Smooth muscle cell (in vitro differentiated cells): Measurements from ENCODE around the gene NOL4L. TPM values are rescaled to one million over a fixed set of nuclear protein-coding genes. Genes with fewer than 3 reads are reported as not detected.

Experiments
- DNase-seq: peaks from one replicate; lab custom pipeline; 2025; ENCODE audit not compliant: unreplicated experiment; lab: John Stamatoyannopoulos, UW
- H2AFZ ChIP-seq: fragments of 200-600 bp; sonication (generic); 2 replicates; pipeline ENCODE4 v1.6.0; 2016; ENCODE audit warnings: antibody characterized with exemption, low read depth, mild to moderate bottlenecking
- H3F3A ChIP-seq: fragments of 200-600 bp; sonication (generic); 2 replicates; pipeline ENCODE4 v1.6.0; 2017; ENCODE audit warnings: antibody characterized with exemption, low read depth
- H3K27ac ChIP-seq: fragments of 200-600 bp; sonication (generic); 2 replicates; pipeline ENCODE4 v1.5.1; 2016; ENCODE audit warnings: low read depth, mild to moderate bottlenecking
- H3K27me3 ChIP-seq: fragments of 200-600 bp; sonication (generic); 2 replicates; pipeline ENCODE4 v1.6.1; 2016; ENCODE audit warnings: low read depth, mild to moderate bottlenecking
- H3K36me3 ChIP-seq: fragments of 200-600 bp; sonication (generic); 2 replicates; pipeline ENCODE4 v1.5.1; 2016; ENCODE audit warnings: low read depth
- H3K4me1 ChIP-seq: fragments of 200-600 bp; sonication (generic); 2 replicates; pipeline ENCODE4 v1.5.1; 2016; ENCODE audit warnings: low read depth
- H3K4me2 ChIP-seq: fragments of 200-600 bp; sonication (generic); 2 replicates; pipeline ENCODE4 v1.6.0; 2016; ENCODE audit warnings: mild to moderate bottlenecking
- H3K4me3 ChIP-seq: fragments of 200-600 bp; sonication (generic); 2 replicates; pipeline ENCODE4 v1.5.1; 2016; ENCODE audit warnings: mild to moderate bottlenecking
- H3K79me2 ChIP-seq: fragments of 200-600 bp; sonication (generic); 2 replicates; pipeline ENCODE4 v1.6.0; 2016; ENCODE audit warnings: low read depth, mild to moderate bottlenecking
- H3K9ac ChIP-seq: fragments of 200-600 bp; sonication (generic); 2 replicates; pipeline ENCODE4 v1.6.0; 2016; ENCODE audit warnings: low read depth
- H3K9me3 ChIP-seq: fragments of 200-600 bp; sonication (generic); replicated peaks from 2 replicates; pipeline ENCODE4 v1.5.1; 2016; ENCODE audit warnings: low read depth
- H4K20me1 ChIP-seq: fragments of 200-600 bp; sonication (generic); 2 replicates; pipeline ENCODE4 v1.6.0; 2016; ENCODE audit warnings: low read depth
- WGBS: methylation state at CpG from one replicate; pipeline ENCODE4 v1.1.7; 2016; ENCODE audit warnings: low lambda C conversion rate; 5-methylcytosine and 5-hydroxymethylcytosine counted together
- polyA plus RNA-seq: library from polyadenylated mRNA; unstranded; fragments of >200 nt; fragmentation: Nextera tagmentation; extraction: Ambion mirVana; gene quantifications from 2 replicates; pipeline ENCODE4 v1.2.1, GENCODE V29; 2016
- total RNA-seq: library from RNA; depleted of rRNA; stranded (reverse); fragments of >200 nt; gene quantifications from 2 replicates; pipeline ENCODE4 v1.2.3, GENCODE V29; 2014
- TF ChIP-seq, protein P1 (sequence below): fragments of 200-600 bp; sonication (generic); IDR thresholded peaks from 2 replicates; pipeline ENCODE4 v1.5.1; 2017; ENCODE audit warnings: borderline replicate concordance, mild to moderate bottlenecking, antibody characterized with exemption; ENCODE audit not compliant: insufficient read depth, poor library complexity, severe bottlenecking

NOL4L gene
- total and polyA plus RNA-seq, 2 experiments from 2014 or later = 26.0 to 26.2 TPM

DNA sequence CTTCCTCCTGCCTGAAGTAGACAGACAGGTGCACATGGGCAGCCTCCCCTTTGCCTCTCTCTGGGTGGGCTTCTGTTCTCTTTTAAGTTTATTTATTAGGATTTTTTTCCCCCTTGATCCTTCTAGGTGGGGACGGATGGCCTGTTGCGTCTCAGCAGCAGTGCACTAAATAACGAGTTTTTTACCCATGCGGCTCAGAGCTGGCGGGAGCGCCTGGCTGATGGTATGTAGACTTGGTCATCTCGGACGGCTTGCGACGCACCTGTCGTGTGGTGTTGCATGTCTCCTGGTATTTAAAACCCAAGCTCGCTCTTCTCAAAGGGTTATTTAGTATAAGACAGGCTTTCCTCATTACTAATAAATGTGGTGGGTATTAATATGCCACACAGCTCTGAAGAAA is 153.7 kb downstream of the NOL4L start:
- TF ChIP-seq, protein P1, sequence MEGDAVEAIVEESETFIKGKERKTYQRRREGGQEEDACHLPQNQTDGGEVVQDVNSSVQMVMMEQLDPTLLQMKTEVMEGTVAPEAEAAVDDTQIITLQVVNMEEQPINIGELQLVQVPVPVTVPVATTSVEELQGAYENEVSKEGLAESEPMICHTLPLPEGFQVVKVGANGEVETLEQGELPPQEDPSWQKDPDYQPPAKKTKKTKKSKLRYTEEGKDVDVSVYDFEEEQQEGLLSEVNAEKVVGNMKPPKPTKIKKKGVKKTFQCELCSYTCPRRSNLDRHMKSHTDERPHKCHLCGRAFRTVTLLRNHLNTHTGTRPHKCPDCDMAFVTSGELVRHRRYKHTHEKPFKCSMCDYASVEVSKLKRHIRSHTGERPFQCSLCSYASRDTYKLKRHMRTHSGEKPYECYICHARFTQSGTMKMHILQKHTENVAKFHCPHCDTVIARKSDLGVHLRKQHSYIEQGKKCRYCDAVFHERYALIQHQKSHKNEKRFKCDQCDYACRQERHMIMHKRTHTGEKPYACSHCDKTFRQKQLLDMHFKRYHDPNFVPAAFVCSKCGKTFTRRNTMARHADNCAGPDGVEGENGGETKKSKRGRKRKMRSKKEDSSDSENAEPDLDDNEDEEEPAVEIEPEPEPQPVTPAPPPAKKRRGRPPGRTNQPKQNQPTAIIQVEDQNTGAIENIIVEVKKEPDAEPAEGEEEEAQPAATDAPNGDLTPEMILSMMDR = no peak
- Histone ChIP-seq H3K36me3 (peaks cover 30% of the 10 kb centered on the region), H3K9me3 (no peaks in the 10 kb centered on the region), H3F3A (peaks cover 24% of the 10 kb centered on the region), H3K4me3 (no peak overlapping the region), H3K9ac (no peak overlapping the region), H3K27ac (no peak overlapping the region), H3K4me2 (no peak overlapping the region), H3K4me1 (no peaks in the 10 kb centered on the region), H3K27me3 (no peaks in the 10 kb centered on the region), H2AFZ (no peak overlapping the region), H3K79me2 (peaks cover 14% of the 10 kb centered on the region), H4K20me1 (peaks cover 85% of the 10 kb centered on the region)
- WGBS = 98% methylated on average over 12 of the region's 12 CpGs
- DNase-seq = no peak

DNA sequence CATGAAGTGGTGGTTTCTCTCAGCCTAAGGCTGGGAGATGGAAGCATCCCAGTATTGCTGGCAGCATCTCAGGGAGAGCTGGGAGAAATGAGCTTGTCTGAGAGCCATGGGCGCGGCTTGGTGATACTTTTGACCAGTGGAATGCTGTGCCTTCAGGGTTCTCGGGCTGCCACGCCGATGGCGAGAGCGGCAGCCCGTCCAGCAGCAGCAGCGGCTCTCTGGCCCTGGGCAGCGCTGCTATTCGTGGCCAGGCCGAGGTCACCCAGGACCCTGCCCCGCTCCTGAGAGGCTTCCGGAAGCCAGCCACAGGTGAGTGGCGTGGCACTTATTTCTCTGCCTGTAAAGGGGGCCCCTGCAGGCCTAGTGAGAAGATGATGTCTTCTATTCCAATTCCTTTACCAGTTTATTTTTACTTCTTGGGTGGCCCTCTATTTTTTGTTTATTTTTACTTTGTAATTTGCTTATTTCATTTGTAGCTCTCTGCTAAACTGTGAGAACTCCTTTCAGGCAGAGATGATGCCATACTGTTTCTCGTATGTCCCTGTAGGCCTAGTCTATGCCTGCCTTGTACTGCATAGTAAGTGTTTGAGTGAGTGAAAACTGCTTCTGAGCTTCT is 155.3 kb downstream of the NOL4L start:
- H3K36me3 ChIP-seq = peaks cover 24% of the 10 kb centered on the region
- H4K20me1 ChIP-seq = peaks cover 89% of the 10 kb centered on the region
- WGBS = 98% methylated on average over 16 of the region's 16 CpGs
- no peaks in the 10 kb centered on the region for H3K27me3 ChIP-seq
- TF ChIP-seq, protein P1 = no peak
- no peak overlapping the region for H2AFZ ChIP-seq
- peaks cover 24% of the 10 kb centered on the region for H3F3A ChIP-seq
- no peak overlapping the region for H3K27ac ChIP-seq
- no peak overlapping the region for H3K4me2 ChIP-seq
- DNase-seq = no peak
- no peaks in the 10 kb centered on the region for H3K9me3 ChIP-seq
- H3K9ac ChIP-seq = no peak overlapping the region
- no peak overlapping the region for H3K4me3 ChIP-seq
- H3K4me1 ChIP-seq = no peaks in the 10 kb centered on the region
- H3K79me2 ChIP-seq = peaks cover 30% of the 10 kb centered on the region

DNA sequence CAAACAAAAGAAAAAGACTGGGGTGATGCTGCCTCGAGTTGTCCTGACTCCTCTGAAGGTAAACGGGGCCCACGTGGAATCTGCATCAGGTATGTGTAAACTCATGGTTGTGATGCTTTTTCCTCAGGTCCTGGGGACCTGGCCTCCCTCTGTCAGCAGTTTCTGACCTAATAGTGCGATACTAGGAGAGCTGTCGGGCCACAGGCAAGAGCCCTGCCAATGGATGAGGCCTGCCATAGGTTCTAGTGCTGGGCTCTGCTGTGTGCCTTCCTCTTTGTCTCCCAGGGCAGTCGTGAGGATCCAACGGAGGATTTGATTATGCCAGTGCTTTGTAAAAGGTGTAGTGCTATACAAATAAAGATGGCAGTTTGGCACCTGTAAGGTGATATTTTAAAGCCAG is 155.8 kb downstream of the NOL4L start:
- TF ChIP-seq, protein P1 = no peak
- Histone ChIP-seq H3K79me2 (peaks cover 35% of the 10 kb centered on the region), H3K27me3 (no peaks in the 10 kb centered on the region), H3K4me3 (no peak overlapping the region), H3K4me1 (no peaks in the 10 kb centered on the region), H2AFZ (no peak overlapping the region), H4K20me1 (peaks cover 89% of the 10 kb centered on the region), H3K4me2 (no peak overlapping the region), H3K9me3 (no peaks in the 10 kb centered on the region), H3F3A (peaks cover 22% of the 10 kb centered on the region), H3K9ac (no peak overlapping the region), H3K36me3 (peaks cover 20% of the 10 kb centered on the region), H3K27ac (no peak overlapping the region)
- DNase-seq = no peak
- WGBS = 95% methylated on average over 7 of the region's 7 CpGs

DNA sequence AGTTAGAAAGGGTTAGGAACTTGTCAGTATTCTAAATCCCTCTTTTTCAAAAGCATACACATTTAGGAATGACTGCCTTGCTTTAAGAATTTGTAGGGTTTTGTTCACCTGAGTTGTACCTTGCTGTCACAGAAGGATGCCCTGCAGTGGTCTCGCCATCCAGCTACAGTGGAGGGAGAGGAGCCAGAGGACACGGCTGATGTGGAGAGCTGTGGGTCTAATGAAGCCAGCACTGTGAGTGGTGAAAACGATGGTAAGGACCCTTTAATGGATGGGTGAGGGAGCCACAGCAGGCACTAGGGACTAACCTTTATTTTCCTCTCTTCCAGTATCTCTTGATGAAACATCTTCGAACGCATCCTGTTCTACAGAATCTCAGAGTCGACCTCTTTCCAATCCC is 157.1 kb downstream of the NOL4L start:
- H3K27ac ChIP-seq = no peak overlapping the region
- TF ChIP-seq, protein P1 = no peak
- DNase-seq = no peak
- no peaks in the 10 kb centered on the region for H3K4me1 ChIP-seq
- H4K20me1 ChIP-seq = peaks cover 96% of the 10 kb centered on the region
- H2AFZ ChIP-seq = no peak overlapping the region
- peaks cover 18% of the 10 kb centered on the region for H3K36me3 ChIP-seq
- no peak overlapping the region for H3K9ac ChIP-seq
- H3K4me3 ChIP-seq = no peak overlapping the region
- H3K9me3 ChIP-seq = no peaks in the 10 kb centered on the region
- H3K27me3 ChIP-seq = no peaks in the 10 kb centered on the region
- H3K79me2 ChIP-seq = peaks cover 48% of the 10 kb centered on the region
- peaks cover 19% of the 10 kb centered on the region for H3F3A ChIP-seq
- no peak overlapping the region for H3K4me2 ChIP-seq
- WGBS = 97% methylated on average over 6 of the region's 6 CpGs
